ENCODE measurements around the gene SPATA9. TPM values are rescaled to one million over a fixed set of nuclear protein-coding genes. Genes with fewer than 3 reads are reported as not detected.
A peak's percentile ranks its signal among the peaks of the same experiment; 100 is the strongest.

The SPATA9 gene
- total RNA-seq, 6 donors from 2014 or later = 0.23 TPM; not detected in 5

DNA sequence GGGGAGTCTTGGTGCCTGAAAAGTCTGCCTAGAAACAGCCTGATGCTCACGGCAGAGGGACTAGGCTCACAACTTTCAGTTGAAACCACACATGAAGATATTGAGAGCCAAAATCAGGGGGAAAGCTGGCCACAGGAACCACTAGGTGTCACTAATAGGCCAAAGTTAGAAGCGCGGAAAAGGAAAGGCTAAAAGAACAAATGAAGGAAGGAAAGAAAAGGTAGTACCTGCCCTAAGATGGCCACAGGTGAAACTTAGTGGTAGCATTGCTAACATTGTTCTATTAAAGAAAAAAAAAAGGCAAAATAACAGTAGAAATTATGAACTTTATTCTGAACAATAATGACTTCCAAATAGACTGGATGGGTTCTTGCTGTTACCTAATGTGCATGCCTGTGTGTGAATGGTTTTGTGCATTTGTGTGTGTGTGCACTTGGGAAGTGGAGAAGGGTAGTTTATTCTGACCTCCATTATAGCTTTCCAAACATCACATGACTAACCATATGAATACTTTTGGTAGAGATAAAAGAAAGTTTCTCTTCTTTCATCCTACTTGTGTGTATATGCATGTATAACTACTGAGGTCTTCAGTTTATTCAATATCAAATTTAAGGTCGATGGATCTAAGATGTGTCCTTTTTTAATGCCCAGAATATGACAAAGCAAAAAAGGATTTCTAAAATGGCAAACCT lies 38.3 kb downstream of the SPATA9 start:
- no peaks in the 10 kb centered on the region for H3K36me3 ChIP-seq
- peak in 1 of 2 donors; percentile 63 for DNase-seq
- peak in 1 of 2 donors; percentile 32 for ATAC-seq (ENCODE audit: low FRiP score in 2 of 2)
- no peaks in the 10 kb centered on the region for H3K27me3 ChIP-seq
- H3K9me3 ChIP-seq = no peaks in the 10 kb centered on the region
- H3K4me3 ChIP-seq = no peak overlapping the region
- peak overlapping the region; percentile 7 to 98 (median 60) for H3K27ac ChIP-seq
- peaks cover 3 to 25% (median 10%) of the 10 kb centered on the region in 4 donors for H3K4me1 ChIP-seq
- TF ChIP-seq EP300 (IDR thresholded peaks at IDR 0.05) = no peak
- TF ChIP-seq POLR2A (IDR thresholded peaks at IDR 0.05) = no peak
- TF ChIP-seq, protein P1, sequence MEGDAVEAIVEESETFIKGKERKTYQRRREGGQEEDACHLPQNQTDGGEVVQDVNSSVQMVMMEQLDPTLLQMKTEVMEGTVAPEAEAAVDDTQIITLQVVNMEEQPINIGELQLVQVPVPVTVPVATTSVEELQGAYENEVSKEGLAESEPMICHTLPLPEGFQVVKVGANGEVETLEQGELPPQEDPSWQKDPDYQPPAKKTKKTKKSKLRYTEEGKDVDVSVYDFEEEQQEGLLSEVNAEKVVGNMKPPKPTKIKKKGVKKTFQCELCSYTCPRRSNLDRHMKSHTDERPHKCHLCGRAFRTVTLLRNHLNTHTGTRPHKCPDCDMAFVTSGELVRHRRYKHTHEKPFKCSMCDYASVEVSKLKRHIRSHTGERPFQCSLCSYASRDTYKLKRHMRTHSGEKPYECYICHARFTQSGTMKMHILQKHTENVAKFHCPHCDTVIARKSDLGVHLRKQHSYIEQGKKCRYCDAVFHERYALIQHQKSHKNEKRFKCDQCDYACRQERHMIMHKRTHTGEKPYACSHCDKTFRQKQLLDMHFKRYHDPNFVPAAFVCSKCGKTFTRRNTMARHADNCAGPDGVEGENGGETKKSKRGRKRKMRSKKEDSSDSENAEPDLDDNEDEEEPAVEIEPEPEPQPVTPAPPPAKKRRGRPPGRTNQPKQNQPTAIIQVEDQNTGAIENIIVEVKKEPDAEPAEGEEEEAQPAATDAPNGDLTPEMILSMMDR (IDR thresholded peaks at IDR 0.05) = peak; percentile 43 to 77 (median 58)
- TF ChIP-seq POLR2AphosphoS5 (IDR thresholded peaks at IDR 0.05) = no peak
- WGBS, 2 donors = 16 to 18% methylated on average over 4 of the region's 4 CpGs

DNA sequence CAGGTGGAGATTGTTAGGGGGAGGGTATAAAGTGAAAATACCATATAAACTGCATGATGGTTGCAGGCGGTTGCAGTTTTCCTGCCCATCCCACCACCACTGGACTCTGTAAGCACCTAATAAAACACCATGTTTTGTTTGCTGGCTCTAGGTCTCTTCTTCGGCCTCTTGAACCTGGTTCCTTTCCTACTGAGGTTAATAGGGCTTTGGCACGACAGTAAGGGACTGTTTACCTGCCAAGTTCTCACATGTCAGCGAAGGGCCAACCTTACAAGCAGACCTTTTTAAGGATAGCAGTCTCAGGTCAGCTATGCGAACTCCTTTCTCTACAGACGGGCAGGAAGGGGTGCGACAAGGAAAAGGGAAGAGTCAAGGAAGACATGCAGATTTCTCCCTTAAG lies 39.6 kb downstream of the SPATA9 start:
- ATAC-seq (ENCODE audit: low FRiP score in 2 of 2) = no peak
- 81 to 92% methylated on average over 7 of the region's 7 CpGs for WGBS, 2 donors

DNA sequence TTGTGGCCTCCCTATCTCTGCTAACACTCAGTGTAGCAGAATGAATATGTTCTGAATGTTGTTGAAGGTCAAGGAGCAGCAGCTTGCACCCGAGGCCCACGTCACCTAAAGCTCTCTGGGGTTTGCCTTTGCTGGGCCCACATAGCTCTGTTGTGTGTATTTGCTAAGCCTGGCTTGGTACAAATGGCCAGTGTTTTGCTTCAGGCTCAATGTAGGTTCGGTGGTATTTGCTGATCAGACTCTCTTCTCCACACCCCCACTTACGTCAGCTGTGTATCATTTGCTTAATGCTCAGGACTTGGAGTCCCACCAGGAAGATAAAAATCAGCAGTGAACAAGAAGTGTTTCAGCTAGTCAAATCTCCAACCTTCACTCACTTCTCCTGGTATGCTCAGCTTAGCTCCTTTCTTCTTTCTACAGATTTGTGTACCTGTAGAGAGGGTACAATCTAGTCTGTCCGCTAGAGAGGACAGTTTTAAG lies 41.0 kb downstream of the SPATA9 start:
- 49 to 67% methylated on average over 5 of the region's 5 CpGs for WGBS, 2 donors
- H3K4me3 ChIP-seq = no peak overlapping the region
- ATAC-seq (ENCODE audit: low FRiP score in 2 of 2) = peak; percentile 11 to 67

More for the DNA sequence above, 39.6 kb downstream of the SPATA9 start:
- Histone ChIP-seq H3K27ac (peak overlapping the region in 1 of 4 donors; percentile 80), H3K4me1 (peaks cover 3 to 21% (median 10%) of the 10 kb centered on the region in 4 donors), H3K9me3 (no peaks in the 10 kb centered on the region), H3K4me3 (no peak overlapping the region), H3K36me3 (no peaks in the 10 kb centered on the region), H3K27me3 (no peaks in the 10 kb centered on the region)
- DNase-seq = no peak
- TF ChIP-seq, protein P1 (IDR thresholded peaks at IDR 0.05) = no peak
- TF ChIP-seq POLR2A (IDR thresholded peaks at IDR 0.05) (no peak), EP300 (IDR thresholded peaks at IDR 0.05) (no peak), POLR2AphosphoS5 (IDR thresholded peaks at IDR 0.05) (no peak)

DNA sequence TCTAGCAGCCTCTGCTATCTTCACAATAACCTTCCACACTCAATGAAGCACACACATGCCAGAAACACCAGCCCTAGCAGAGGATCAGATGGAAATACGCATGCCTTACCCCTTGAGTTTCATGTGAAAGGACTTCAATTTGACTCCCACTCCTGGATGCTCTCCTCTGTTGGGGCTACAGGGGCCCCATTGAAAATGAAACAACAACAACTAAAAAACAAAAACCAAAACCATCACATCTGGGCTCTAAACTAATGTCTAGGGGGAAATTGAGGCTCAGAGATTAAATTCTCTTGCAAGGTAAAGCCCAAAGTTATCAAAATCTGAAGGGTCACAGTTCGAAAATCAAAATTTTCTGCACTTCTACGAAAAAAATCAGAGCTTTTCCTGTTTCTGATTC lies 44.2 kb downstream of the SPATA9 start:
- Histone ChIP-seq H3K36me3 (no peaks in the 10 kb centered on the region), H3K4me3 (no peak overlapping the region), H3K27me3 (no peaks in the 10 kb centered on the region), H3K27ac (no peak overlapping the region), H3K4me1 (no peaks in the 10 kb centered on the region), H3K9me3 (no peaks in the 10 kb centered on the region)
- ATAC-seq (ENCODE audit: low FRiP score in 2 of 2) (no peak), DNase-seq (no peak)
- no peak for TF ChIP-seq EP300 (IDR thresholded peaks at IDR 0.05)
- no peak for TF ChIP-seq POLR2A (IDR thresholded peaks at IDR 0.05)
- TF ChIP-seq, protein P1 (IDR thresholded peaks at IDR 0.05) = no peak
- no peak for TF ChIP-seq POLR2AphosphoS5 (IDR thresholded peaks at IDR 0.05)
- 74 to 79% methylated on average over 3 of the region's 3 CpGs for WGBS, 2 donors

More for the DNA sequence above, 41.0 kb downstream of the SPATA9 start:
- H3K4me1 ChIP-seq = peaks cover 0 to 8% (median 2%) of the 10 kb centered on the region in 4 donors
- TF ChIP-seq, protein P1 (IDR thresholded peaks at IDR 0.05) = no peak
- TF ChIP-seq POLR2AphosphoS5 (IDR thresholded peaks at IDR 0.05) (peak in 1 of 2 donors; percentile 77), POLR2A (IDR thresholded peaks at IDR 0.05) (peak in 2 of 4 donors; percentile 38 to 39), EP300 (IDR thresholded peaks at IDR 0.05) (peak in 3 of 4 donors; percentile 65 to 99 (median 93))
- no peaks in the 10 kb centered on the region for H3K36me3 ChIP-seq
- H3K27me3 ChIP-seq = no peaks in the 10 kb centered on the region
- peak in 1 of 2 donors; percentile 78 for DNase-seq
- no peaks in the 10 kb centered on the region for H3K9me3 ChIP-seq
- H3K27ac ChIP-seq = peak overlapping the region; percentile 42 to 80 (median 64)

All from upper lobe of left lung (tissue), 6 donors.